GM12892 (cell line): ENCODE results near the gene INO80C.

Experiments
- POLR2AphosphoS5 ChIP-seq: IDR thresholded peaks from 2 replicates; pipeline ENCODE4 v1.6.1; 2011; ENCODE audit warnings: low read depth, low read length, control low read depth
- TAF1 ChIP-seq: IDR thresholded peaks from 2 replicates; pipeline ENCODE4 v1.6.1; 2011; ENCODE audit warnings: low read depth, mild to moderate bottlenecking, control low read depth, low read length, borderline replicate concordance

DNA sequence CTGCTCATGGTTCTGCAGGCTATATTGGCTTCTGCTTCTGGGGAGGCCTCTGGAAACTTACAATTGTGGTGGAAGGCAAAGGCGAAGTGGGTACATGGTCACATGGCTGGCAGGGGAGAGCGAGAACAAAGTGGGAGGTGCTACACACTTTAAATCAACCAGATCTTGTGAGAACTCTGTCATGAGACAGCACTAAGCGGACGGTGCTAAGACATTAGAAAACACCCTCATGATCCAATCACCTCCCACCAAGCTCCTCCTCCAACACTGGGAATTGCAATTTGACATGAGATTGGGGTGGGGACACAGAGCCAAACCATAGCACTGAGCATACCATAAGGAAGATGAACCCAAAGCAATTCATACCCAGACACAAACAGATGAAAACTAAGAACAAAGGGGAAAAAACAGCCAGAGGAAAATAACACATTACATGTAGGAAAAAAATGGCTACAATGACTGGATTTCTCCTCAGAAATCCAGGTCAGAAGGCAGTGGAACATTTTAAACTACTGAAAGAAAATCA lies 31.1 kb upstream of the INO80C start:
- TF ChIP-seq TAF1 (no peak), POLR2AphosphoS5 (no peak)
